Heart left ventricle (tissue), 13 donors: ENCODE data around the gene PER1.

Experiments
- POLR2A ChIP-seq, 2 donors: fragments of 450-650 bp; IDR thresholded peaks; one replicate each; pipeline ENCODE4 v1.6.1; 2017; ENCODE audit warnings: antibody characterized with exemption in 2 of 2, mild to moderate bottlenecking in 2 of 2, moderate library complexity in 2 of 2
- TF ChIP-seq, protein P1 (sequence below), 12 donors: fragments of 200-600 bp; sonication (generic) in 4 of 12; IDR thresholded peaks; one replicate each; pipeline versions ENCODE4 v1.5.0 to v1.8.0; 2018 to 2022; ENCODE audit warnings: antibody characterized with exemption in 12 of 12, mild to moderate bottlenecking in 5 of 12
- donor health status: ischemic (EF 13 %, LVEDD 7.1; RV severe dilation, severe dysfunction).
- donor health status: DM: no; HTN: yes; CAD: no.
- donor health status: DM: no; HTN: no; CAD: no.
- donor health status: ischemic (EF 25% LVEDD 6.9; RV normal size, moderate dysfunction).
- donor health status: ischemic (EF 25% LVEDD 5.7; RV mildly dilated, moderate dysfunction).
- donor health status: ischemic (EF 35%, LVEDD 5.7; RV mildly dilated, moderate dysfunction).
- donor health status: nonischemic (EF 11% LVEDD 7.7; RV severe dilation, severe dysfunction).
- donor health status: DM: yes; HTN: yes; CAD: no.
- donor health status: PGD.
- donor health status: ischemic (EF 29% LVEDD 5.4; RV normal size, mild dysfunction).
- donor health status: nonischemic (EF 23%, LVEDD 6.1; RV moderate dilation, normal function).

DNA sequence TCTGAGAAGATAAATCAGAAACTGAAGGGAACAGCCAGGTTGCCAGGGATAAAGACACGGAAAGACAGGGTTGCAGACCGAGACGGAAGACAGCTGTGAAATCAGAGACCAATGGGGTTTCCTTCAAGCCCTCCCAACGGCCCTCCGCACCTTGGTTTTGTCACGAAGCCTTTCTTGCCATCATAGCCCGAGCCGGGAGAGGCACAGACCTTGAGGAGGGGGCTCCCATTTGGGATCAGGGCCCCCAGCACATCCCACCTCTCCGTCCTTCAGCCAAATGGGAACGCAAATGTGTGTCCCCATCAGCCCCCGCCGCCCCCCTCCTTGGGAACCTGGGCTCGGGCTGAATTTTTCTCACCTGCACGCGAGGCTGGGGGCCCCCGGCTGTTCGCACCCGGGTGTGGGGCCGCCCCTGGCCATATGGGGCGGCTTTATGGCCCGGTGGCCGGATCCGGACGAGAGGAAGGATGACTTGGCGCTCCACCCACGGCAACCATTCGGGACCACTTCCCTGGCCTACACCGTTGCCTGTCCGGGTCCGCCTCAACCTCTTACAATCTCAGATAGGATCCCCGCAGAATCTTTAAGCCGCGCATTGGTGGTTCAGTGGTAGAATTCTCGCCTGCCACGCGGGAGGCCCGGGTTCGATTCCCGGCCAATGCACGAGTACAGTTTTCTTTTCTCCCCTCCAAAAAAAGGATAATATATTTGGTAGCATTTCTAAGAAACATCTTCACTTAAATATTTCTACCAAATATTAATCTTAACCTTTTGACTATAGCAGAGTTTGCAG lies 26.9 kb downstream of the PER1 start:
- TF ChIP-seq, protein P1, sequence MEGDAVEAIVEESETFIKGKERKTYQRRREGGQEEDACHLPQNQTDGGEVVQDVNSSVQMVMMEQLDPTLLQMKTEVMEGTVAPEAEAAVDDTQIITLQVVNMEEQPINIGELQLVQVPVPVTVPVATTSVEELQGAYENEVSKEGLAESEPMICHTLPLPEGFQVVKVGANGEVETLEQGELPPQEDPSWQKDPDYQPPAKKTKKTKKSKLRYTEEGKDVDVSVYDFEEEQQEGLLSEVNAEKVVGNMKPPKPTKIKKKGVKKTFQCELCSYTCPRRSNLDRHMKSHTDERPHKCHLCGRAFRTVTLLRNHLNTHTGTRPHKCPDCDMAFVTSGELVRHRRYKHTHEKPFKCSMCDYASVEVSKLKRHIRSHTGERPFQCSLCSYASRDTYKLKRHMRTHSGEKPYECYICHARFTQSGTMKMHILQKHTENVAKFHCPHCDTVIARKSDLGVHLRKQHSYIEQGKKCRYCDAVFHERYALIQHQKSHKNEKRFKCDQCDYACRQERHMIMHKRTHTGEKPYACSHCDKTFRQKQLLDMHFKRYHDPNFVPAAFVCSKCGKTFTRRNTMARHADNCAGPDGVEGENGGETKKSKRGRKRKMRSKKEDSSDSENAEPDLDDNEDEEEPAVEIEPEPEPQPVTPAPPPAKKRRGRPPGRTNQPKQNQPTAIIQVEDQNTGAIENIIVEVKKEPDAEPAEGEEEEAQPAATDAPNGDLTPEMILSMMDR (IDR thresholded peaks at IDR 0.05) = no peak
- no peak for TF ChIP-seq POLR2A (IDR thresholded peaks at IDR 0.05)
